Adipocyte (in vitro differentiated cells): ENCODE measurements around the gene PATE1.

ENCODE experiments used
- DNase-seq: peaks from one replicate; pipeline ENCODE4 v3.0.0-alpha.2; 2015; ENCODE audit warnings: low read depth
- H3K27me3 ChIP-seq: replicated peaks from 2 replicates; pipeline ENCODE4 v1.7.0; 2013; ENCODE audit warnings: mild to moderate bottlenecking, low read length, moderate library complexity; ENCODE audit not compliant: control insufficient read depth, insufficient read depth
- H3K36me3 ChIP-seq: 2 replicates; pipeline ENCODE4 v1.7.0; 2013; ENCODE audit warnings: low read length, mild to moderate bottlenecking, moderate library complexity; ENCODE audit not compliant: control insufficient read depth, insufficient read depth, severe bottlenecking
- H3K4me1 ChIP-seq: 2 replicates; pipeline ENCODE4 v1.7.0; 2013; ENCODE audit warnings: mild to moderate bottlenecking, low read length, moderate library complexity; ENCODE audit not compliant: control insufficient read depth, insufficient read depth
- H3K4me3 ChIP-seq: 2 replicates; pipeline ENCODE4 v1.7.0; 2013; ENCODE audit warnings: mild to moderate bottlenecking, low read length, moderate library complexity
- H3K9ac ChIP-seq: 2 replicates; pipeline ENCODE4 v1.7.0; 2013; ENCODE audit warnings: mild to moderate bottlenecking, low read length, moderate library complexity
- H3K9me3 ChIP-seq: 2 replicates; pipeline ENCODE4 v1.7.0; 2013; ENCODE audit warnings: mild to moderate bottlenecking, low read length, moderate library complexity; ENCODE audit not compliant: control insufficient read depth

PATE1 gene

DNA sequence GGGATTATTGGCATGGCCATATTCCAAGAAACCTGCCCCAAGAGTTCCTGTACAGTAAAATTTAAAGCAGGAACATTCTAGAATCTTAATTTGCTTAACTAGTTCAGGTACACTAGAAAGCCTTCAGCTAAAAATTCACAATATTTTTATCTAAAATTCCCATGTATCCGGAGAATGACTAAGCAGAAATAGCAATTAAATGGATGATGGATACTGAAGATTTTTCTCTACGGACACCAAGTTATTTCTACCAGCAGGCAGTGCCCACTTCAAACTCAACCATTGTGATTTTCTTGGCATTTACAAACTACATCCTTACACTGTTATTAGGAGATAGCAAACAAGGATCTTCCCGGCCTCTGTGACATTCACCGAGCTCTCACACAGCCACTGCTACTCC is 44.7 kb downstream of the PATE1 start:
- DNase-seq: no peak
- Histone ChIP-seq H3K4me3 (no peak overlapping the region), H3K4me1 (no peaks in the 10 kb centered on the region), H3K27me3 (no peaks in the 10 kb centered on the region), H3K9me3 (peaks cover 15% of the 10 kb centered on the region), H3K9ac (no peak overlapping the region), H3K36me3 (no peaks in the 10 kb centered on the region)

DNA sequence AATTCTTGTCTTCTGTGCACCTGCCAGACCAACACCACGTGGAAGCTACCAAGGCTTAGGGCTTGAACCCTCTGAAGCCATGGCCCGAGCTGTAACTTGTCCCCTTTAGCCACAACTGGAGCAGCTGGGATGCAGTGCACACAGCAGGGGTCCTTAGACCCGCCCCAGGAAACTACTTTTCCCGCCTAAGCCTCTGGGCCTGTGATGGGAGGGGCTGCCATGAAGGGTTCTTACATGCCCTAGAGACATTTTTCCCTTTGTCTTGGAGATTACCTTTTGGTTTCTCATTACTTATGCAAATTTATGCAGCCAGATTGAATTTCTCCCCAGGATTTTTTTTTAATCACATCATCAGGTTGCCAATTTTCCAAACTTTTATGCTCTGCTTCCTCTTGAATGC is 51.6 kb downstream of the PATE1 start:
- Histone ChIP-seq H3K27me3 (no peaks in the 10 kb centered on the region), H3K9ac (no peak overlapping the region)
- DNase-seq: no peak

More for the DNA sequence above, 51.6 kb downstream of the PATE1 start:
- no peaks in the 10 kb centered on the region for H3K4me1 ChIP-seq
- H3K9me3 ChIP-seq: peaks cover 53% of the 10 kb centered on the region
- no peaks in the 10 kb centered on the region for H3K36me3 ChIP-seq
- no peak overlapping the region for H3K4me3 ChIP-seq
